ENCODE results near the gene FAM131A. TPM values are rescaled to one million over a fixed set of nuclear protein-coding genes. Genes with fewer than 3 reads are reported as not detected.

The FAM131A gene
- total and polyA plus RNA-seq, 10 of the 15 experiments (the other 5 are each of a cell fraction or from before 2014, with no cell fraction given), result 0.31 to 4.5 (median 1.5) TPM

- Histone ChIP-seq H3K9me3 (replicated peaks; ENCODE audit: control insufficient read depth, insufficient read depth, low read length) (no peaks in the 10 kb centered on the region), H3K36me3 (ENCODE audit: control insufficient read depth in 2 of 2, insufficient read depth in 2 of 2, low read length in 1 of 2) (peaks cover 34 to 44% of the 10 kb centered on the region in 2 experiments), H3K27ac (ENCODE audit: control insufficient read depth, insufficient read depth) (no peak overlapping the region), H4K20me1 (ENCODE audit: control insufficient read depth, insufficient read depth) (peaks cover 2% of the 10 kb centered on the region), H3K79me2 (ENCODE audit: control insufficient read depth, insufficient read depth, low read length) (no peaks in the 10 kb centered on the region), H3K4me3 (no peak overlapping the region), H3K27me3 (replicated peaks in 1 of 2; ENCODE audit: control insufficient read depth in 2 of 2, insufficient read depth in 2 of 2, low read length in 1 of 2) (no peaks in the 10 kb centered on the region), H3K9ac (ENCODE audit: control insufficient read depth, insufficient read depth, low read length) (no peak overlapping the region), H3K4me1 (ENCODE audit: control insufficient read depth, insufficient read depth, low read length) (peaks cover 8% of the 10 kb centered on the region), H2AFZ (ENCODE audit: control insufficient read depth, low read depth, low read length) (no peak overlapping the region), H3K4me2 (ENCODE audit: control insufficient read depth, insufficient read depth) (no peak overlapping the region)
- POLR2A ChIA-PET, result no interaction called here
- intact Hi-C loops (cut with micrococcal nuclease; ENCODE audit: unreplicated experiment), result no loop called here
- no TSS peak for BruUV-seq (replicated peaks)
- RAD21 ChIA-PET (ENCODE audit: unreplicated experiment), result no interaction called here
- no peak for TF ChIP-seq FOS (IDR thresholded peaks at IDR 0.05; ENCODE audit: borderline replicate concordance, extremely low read depth, insufficient read length)
- TF ChIP-seq KDM1A (IDR thresholded peaks at IDR 0.05; ENCODE audit: borderline replicate concordance), result no peak
- TF ChIP-seq BACH1 (IDR thresholded peaks at IDR 0.05; ENCODE audit: borderline replicate concordance), result no peak
- 0 out of 2 replicates have a peak, but pooled peaks have one; percentile 32 for TF ChIP-seq SMAD5 (IDR thresholded peaks at IDR 0.05; ENCODE audit: low read depth)
- TF ChIP-seq ESRRA (IDR thresholded peaks at IDR 0.05; ENCODE audit: low read length), result no peak
- TF ChIP-seq POLR2AphosphoS5 (IDR thresholded peaks at IDR 0.05; ENCODE audit: low read length), result peak; percentile 44
- TF ChIP-seq CBFB (IDR thresholded peaks at IDR 0.05; ENCODE audit: low read depth), result no peak
- TF ChIP-seq, protein P1, sequence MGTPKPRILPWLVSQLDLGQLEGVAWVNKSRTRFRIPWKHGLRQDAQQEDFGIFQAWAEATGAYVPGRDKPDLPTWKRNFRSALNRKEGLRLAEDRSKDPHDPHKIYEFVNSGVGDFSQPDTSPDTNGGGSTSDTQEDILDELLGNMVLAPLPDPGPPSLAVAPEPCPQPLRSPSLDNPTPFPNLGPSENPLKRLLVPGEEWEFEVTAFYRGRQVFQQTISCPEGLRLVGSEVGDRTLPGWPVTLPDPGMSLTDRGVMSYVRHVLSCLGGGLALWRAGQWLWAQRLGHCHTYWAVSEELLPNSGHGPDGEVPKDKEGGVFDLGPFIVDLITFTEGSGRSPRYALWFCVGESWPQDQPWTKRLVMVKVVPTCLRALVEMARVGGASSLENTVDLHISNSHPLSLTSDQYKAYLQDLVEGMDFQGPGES (IDR thresholded peaks at IDR 0.05), result no peak
- no peak for TF ChIP-seq RAD21 (IDR thresholded peaks at IDR 0.05; ENCODE audit: insufficient read depth, low read depth, low read length)
- TF ChIP-seq ZNF24 (IDR thresholded peaks at IDR 0.05), result no peak
- TF ChIP-seq BCL3 (IDR thresholded peaks at IDR 0.05; ENCODE audit: borderline replicate concordance, insufficient read depth, low read depth, low read length, poor library complexity, severe bottlenecking), result no peak
- TF ChIP-seq JUNB (IDR thresholded peaks at IDR 0.05), result no peak
- TF ChIP-seq POLR2A (IDR thresholded peaks at IDR 0.05; ENCODE audit: low read depth, low read length), result peak; percentile 31
- SMC1A ChIA-PET (ENCODE audit: uncharacterized antibody, unreplicated experiment), result no interaction called here
- 91% methylated on average over 10 of the region's 10 CpGs for WGBS (ENCODE audit: insufficient coverage, insufficient replicate concordance, low lambda C conversion rate, missing lambda C conversion rate)
- in situ Hi-C loops (cut with MboI), result no loop called here
- FAIRE-seq (no peak), DNase-seq (ENCODE audit: low read depth, low spot score) (no peak), ATAC-seq (no peak)
- CTCF ChIA-PET, result no interaction called here
Measured at GRCh38 chr3:184332370-184333090, 4.9 kb upstream of the FAM131A start.
